Adrenal gland (tissue), 5 donors: ENCODE results near the gene MYO18A.

Experiments
- POLR2A ChIP-seq, 2 donors: fragments of 450-650 bp; IDR thresholded peaks; one replicate each; pipeline ENCODE4 v1.6.1; 2017; ENCODE audit warnings: antibody characterized with exemption in 2 of 2, mild to moderate bottlenecking in 2 of 2, moderate library complexity in 1 of 2
- TF ChIP-seq, protein P1 (sequence below), 6 experiments: fragments of 450-650 bp in 4 of 6; fragments of 200-600 bp in 2 of 6; sonication (generic) in 1 of 6; IDR thresholded peaks; 1 replicate in 5 of 6; 2 replicates in 1 of 6; pipeline versions ENCODE4 v1.5.1 to v1.8.0; 2016 to 2021; ENCODE audit warnings: antibody characterized with exemption in 6 of 6, mild to moderate bottlenecking in 2 of 6, moderate library complexity in 1 of 6
- donor health status: DM: no; HTN: no; CAD: no.

DNA sequence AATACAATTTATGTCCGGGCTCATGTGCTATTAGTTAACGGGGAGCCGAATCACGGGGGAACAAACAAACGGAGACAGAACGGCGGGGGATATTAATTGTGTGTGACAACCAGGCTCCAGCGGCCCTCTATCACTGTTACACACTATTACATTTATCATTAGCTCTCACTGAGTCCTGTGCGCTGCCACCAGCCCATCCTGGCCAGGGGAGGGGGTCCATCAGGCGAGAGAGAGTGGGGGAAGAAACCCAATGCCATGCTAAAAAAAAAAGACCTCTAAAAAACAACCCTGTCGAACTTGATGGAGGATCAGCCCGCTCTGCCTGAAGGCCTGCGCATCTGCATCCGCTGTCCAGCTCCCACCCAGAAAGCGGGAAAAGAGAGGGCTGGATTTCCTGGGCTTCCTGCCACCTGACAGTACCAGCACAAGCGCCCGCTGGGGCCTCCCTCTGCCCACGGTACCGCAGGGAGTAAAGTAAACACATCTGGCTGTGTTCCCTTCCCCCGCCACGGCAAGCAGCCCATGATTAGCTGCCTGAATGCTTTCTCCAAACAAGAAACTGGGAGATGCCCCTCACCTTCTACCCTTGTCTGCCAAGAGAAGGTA, 95.6 kb downstream of the MYO18A start:
- TF ChIP-seq, protein P1, sequence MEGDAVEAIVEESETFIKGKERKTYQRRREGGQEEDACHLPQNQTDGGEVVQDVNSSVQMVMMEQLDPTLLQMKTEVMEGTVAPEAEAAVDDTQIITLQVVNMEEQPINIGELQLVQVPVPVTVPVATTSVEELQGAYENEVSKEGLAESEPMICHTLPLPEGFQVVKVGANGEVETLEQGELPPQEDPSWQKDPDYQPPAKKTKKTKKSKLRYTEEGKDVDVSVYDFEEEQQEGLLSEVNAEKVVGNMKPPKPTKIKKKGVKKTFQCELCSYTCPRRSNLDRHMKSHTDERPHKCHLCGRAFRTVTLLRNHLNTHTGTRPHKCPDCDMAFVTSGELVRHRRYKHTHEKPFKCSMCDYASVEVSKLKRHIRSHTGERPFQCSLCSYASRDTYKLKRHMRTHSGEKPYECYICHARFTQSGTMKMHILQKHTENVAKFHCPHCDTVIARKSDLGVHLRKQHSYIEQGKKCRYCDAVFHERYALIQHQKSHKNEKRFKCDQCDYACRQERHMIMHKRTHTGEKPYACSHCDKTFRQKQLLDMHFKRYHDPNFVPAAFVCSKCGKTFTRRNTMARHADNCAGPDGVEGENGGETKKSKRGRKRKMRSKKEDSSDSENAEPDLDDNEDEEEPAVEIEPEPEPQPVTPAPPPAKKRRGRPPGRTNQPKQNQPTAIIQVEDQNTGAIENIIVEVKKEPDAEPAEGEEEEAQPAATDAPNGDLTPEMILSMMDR (IDR thresholded peaks at IDR 0.05) = no peak
- TF ChIP-seq POLR2A (IDR thresholded peaks at IDR 0.05) = no peak
